K562 (cell line): ENCODE data around the gene MARK3. TPM values are rescaled to one million over a fixed set of nuclear protein-coding genes. Genes with fewer than 3 reads are reported as not detected.

Source experiments
- ATAC-seq: fragments of 200-7000 bp; cut with Tn5 transposase; 3 replicates; pipeline ENCODE4 v1.9.1; 2020; ENCODE audit warnings: moderate library complexity
- BruUV-seq: library from RNA; stranded (reverse); fragments of 400-500 nt; replicated peaks from 2 replicates; lab custom pipeline; 2021; lab: Mats Ljungman, UMichigan
- CTCF ChIA-PET: fragments of 300-600 bp; formaldehyde crosslinking; extraction: SDS; loops from one replicate; lab custom pipeline; 2021; ENCODE audit warnings: low intra/inter-chr PET ratio; lab: Yijun Ruan, JAX
- POLR2A ChIA-PET: fragments of 300-600, 350-650 bp; sonication (Branson Sonifier 250); formaldehyde crosslinking; extraction: SDS; loops from one replicate; lab custom pipeline; 2021; ENCODE audit warnings: antibody characterized with exemption, inconsistent platforms; lab: Yijun Ruan, JAX
- DNase-seq, 4 experiments: peaks; one replicate each; pipeline versions ENCODE4 v3.0.0 to v3.0.0-alpha.2; 2011 to 2018; ENCODE audit warnings: low spot score in 3 of 4, mixed read lengths in 3 of 4; ENCODE audit errors: extremely low read depth in 1 of 4
- FAIRE-seq: peaks from 2 replicates; lab custom pipeline; 2011; peaks lifted over from hg19 to GRCh38; lab: Jason Lieb, UNC
- H2AFZ ChIP-seq: 2 replicates; pipeline ENCODE4 v1.6.0; 2011; ENCODE audit warnings: low read depth, low read length, control low read depth, inconsistent platforms
- H3K27ac ChIP-seq: fragments of 200-600 bp; 3 replicates; pipeline ENCODE4 v1.8.0; 2011; ENCODE audit warnings: low read depth, mild to moderate bottlenecking, control low read depth, inconsistent platforms, low read length, moderate library complexity, mixed read lengths; ENCODE audit errors: extremely low read depth
- H3K27me3 ChIP-seq, 2 experiments: fragments of 300-600 bp in 1 of 2; 2 replicates in 1 of 2; 3 replicates in 1 of 2; pipeline versions ENCODE4 v1.6.0 to v1.8.0; 2011; ENCODE audit warnings: inconsistent platforms in 2 of 2, low read length in 2 of 2, mild to moderate bottlenecking in 1 of 2, mixed read lengths in 1 of 2, moderate library complexity in 1 of 2; ENCODE audit not compliant: control insufficient read depth in 2 of 2, insufficient read depth in 2 of 2
- H3K36me3 ChIP-seq: fragments of 300-600 bp; 3 replicates; pipeline ENCODE4 v1.8.0; 2011; ENCODE audit warnings: mild to moderate bottlenecking, low read length, inconsistent platforms; ENCODE audit not compliant: control insufficient read depth, insufficient read depth
- H3K4me1 ChIP-seq, 2 experiments: fragments of 200-600 bp in 1 of 2; replicated peaks in 1 of 2; 2 replicates in 1 of 2; 3 replicates in 1 of 2; pipeline versions ENCODE4 v1.5.1 to v1.8.0; 2011; ENCODE audit warnings: inconsistent platforms in 2 of 2, low read length in 2 of 2, mild to moderate bottlenecking in 1 of 2, mixed read lengths in 1 of 2, moderate library complexity in 1 of 2; ENCODE audit not compliant: control insufficient read depth in 2 of 2, insufficient read depth in 2 of 2
- H3K4me2 ChIP-seq: 2 replicates; pipeline ENCODE4 v1.6.1; 2011; ENCODE audit warnings: low read length, control low read depth, inconsistent platforms, mixed read lengths; ENCODE audit not compliant: insufficient read depth
- H3K4me3 ChIP-seq: fragments of 200-600 bp; sonication (generic), shearing (Covaris generic); 2 replicates; pipeline ENCODE4 v1.5.1; 2016; ENCODE audit warnings: control low read depth, inconsistent platforms
- H3K79me2 ChIP-seq: fragments of 200-600 bp; 3 replicates; pipeline ENCODE4 v1.8.0; 2011; ENCODE audit warnings: low read length, inconsistent platforms; ENCODE audit not compliant: control insufficient read depth, insufficient read depth
- H3K9ac ChIP-seq, 2 experiments: 2 replicates each; pipeline versions ENCODE4 v1.6.0 to v1.6.1; 2011; ENCODE audit warnings: low read depth in 2 of 2, low read length in 2 of 2, control low read depth in 1 of 2, inconsistent platforms in 1 of 2, mild to moderate bottlenecking in 1 of 2, mixed read lengths in 1 of 2; ENCODE audit not compliant: insufficient read depth in 1 of 2
- H3K9me1 ChIP-seq: one replicate; pipeline ENCODE4 v1.6.0; 2011; ENCODE audit warnings: inconsistent platforms, mild to moderate bottlenecking, low read length, moderate library complexity; ENCODE audit not compliant: control insufficient read depth, insufficient read depth
- H3K9me3 ChIP-seq: replicated peaks from 2 replicates; pipeline ENCODE4 v1.5.1; 2011; ENCODE audit warnings: low read depth, low read length, inconsistent platforms; ENCODE audit not compliant: control insufficient read depth, insufficient read depth
- H4K20me1 ChIP-seq: replicated peaks from 2 replicates; pipeline ENCODE4 v1.6.1; 2011; ENCODE audit warnings: low read length, inconsistent platforms, mixed read lengths; ENCODE audit not compliant: control insufficient read depth, insufficient read depth
- AFF1 ChIP-seq, 2 experiments: fragments of 450-650 bp; IDR thresholded peaks; 2 replicates each; pipeline ENCODE4 v1.6.1; 2018; ENCODE audit warnings: mild to moderate bottlenecking in 2 of 2, low read depth in 1 of 2; ENCODE audit not compliant: partially characterized antibody in 2 of 2
- CREBBP ChIP-seq: IDR thresholded peaks from one replicate; pipeline ENCODE4 v1.6.1; 2012; ENCODE audit warnings: low read depth, mild to moderate bottlenecking, control low read depth, inconsistent platforms, low read length
- DMBX1 ChIP-seq: fragments of 250-450 bp; sonication (Bioruptor Pico); IDR thresholded peaks from 2 replicates; pipeline ENCODE4 v1.8.0; 2022; ENCODE audit warnings: inconsistent platforms, mild to moderate bottlenecking, moderate library complexity, borderline replicate concordance
- HNRNPK ChIP-seq: fragments of 200-400 bp; formaldehyde crosslinking; IDR thresholded peaks from one replicate; pipeline ENCODE4 v1.6.1; 2018; ENCODE audit warnings: mild to moderate bottlenecking, low read depth, low read length; ENCODE audit not compliant: poor library complexity, severe bottlenecking
- KAT7 ChIP-seq: sonication (generic); formaldehyde crosslinking; IDR thresholded peaks from 2 replicates; pipeline ENCODE4 v1.8.0; 2022; ENCODE audit warnings: missing genetic modification reagents, mild to moderate bottlenecking, borderline replicate concordance
- MYNN ChIP-seq, 2 experiments: sonication (generic); formaldehyde crosslinking in 1 of 2; IDR thresholded peaks; 2 replicates each; pipeline versions ENCODE4 v1.5.0 to v1.6.1; 2016 to 2020; ENCODE audit warnings: antibody characterized with exemption in 1 of 2, missing genetic modification reagents in 1 of 2
- ZNF280B ChIP-seq: fragments of 250-450 bp; sonication (Bioruptor Pico); IDR thresholded peaks from 2 replicates; pipeline ENCODE4 v1.5.1; 2021; ENCODE audit warnings: mild to moderate bottlenecking
- WGBS: fragments of 100-300 bp; shearing (Covaris generic); methylation state at CpG from one replicate; pipeline ENCODE4 v1.1.6; 2016; ENCODE audit warnings: low coverage, mixed read lengths; ENCODE audit not compliant: insufficient coverage; ENCODE audit errors: missing lambda C conversion rate; 5-methylcytosine and 5-hydroxymethylcytosine counted together
- in situ Hi-C: fragments of 300-500 bp; cut with MboI; formaldehyde crosslinking; loops from 4 replicates; pipeline ENCODE4 v1.15.0; 2018; ENCODE audit warnings: inconsistent platforms, mixed read lengths
- intact Hi-C: fragments of 100-400 bp; cut with micrococcal nuclease; formaldehyde crosslinking; loops from 2 replicates; pipeline ENCODE4 v1.14.2; 2022
- polyA plus RNA-seq, 8 experiments: library from polyadenylated mRNA; depleted of rRNA in 4 of 8; stranded (reverse) in 5 of 8; unstranded in 3 of 8; fragments of >200 nt; fragmentation: Nextera tagmentation in 2 of 8; fragmentation: Illumina TruSeq in 1 of 8; extraction: Ambion mirVana in 2 of 8; extraction: Trizol in 1 of 8; gene quantifications; 2 replicates each; pipeline versions ENCODE4 v1.2.1 to v1.2.3, GENCODE V29; 2011 to 2014; ENCODE audit warnings: inconsistent platforms in 1 of 8, missing spikeins in 1 of 8
- total RNA-seq, 7 experiments: library from RNA; depleted of rRNA in 6 of 7; stranded (reverse); fragments of >200 nt in 6 of 7; fragmentation: Illumina TruSeq in 2 of 7; extraction: Trizol in 2 of 7; gene quantifications; 2 replicates each; pipeline versions ENCODE4 v1.2.1 to v1.2.3, GENCODE V29; 2011 to 2021; ENCODE audit warnings: low replicate concordance in 1 of 7
- TF ChIP-seq, protein P1 (sequence below): sonication (generic); formaldehyde crosslinking; IDR thresholded peaks from 2 replicates; pipeline ENCODE4 v1.8.0; 2022; ENCODE audit warnings: mild to moderate bottlenecking, low read depth, missing genetic modification reagents
- TF ChIP-seq, protein P2 (sequence below): fragments of 250-450 bp; sonication (Bioruptor Pico); IDR thresholded peaks from 2 replicates; pipeline ENCODE4 v1.9.0; 2021; ENCODE audit warnings: mild to moderate bottlenecking, inconsistent platforms
- TF ChIP-seq, protein P3 (sequence below): IDR thresholded peaks from 2 replicates; pipeline ENCODE4 v1.6.1; 2016; ENCODE audit warnings: missing genetic modification characterization, missing compliant biosample characterization

The MARK3 gene
- total and polyA plus RNA-seq, 9 of the 15 experiments (the other 6 are each of a cell fraction or from before 2014, with no cell fraction given), result 10.1 to 68.7 (median 56.3) TPM

DNA sequence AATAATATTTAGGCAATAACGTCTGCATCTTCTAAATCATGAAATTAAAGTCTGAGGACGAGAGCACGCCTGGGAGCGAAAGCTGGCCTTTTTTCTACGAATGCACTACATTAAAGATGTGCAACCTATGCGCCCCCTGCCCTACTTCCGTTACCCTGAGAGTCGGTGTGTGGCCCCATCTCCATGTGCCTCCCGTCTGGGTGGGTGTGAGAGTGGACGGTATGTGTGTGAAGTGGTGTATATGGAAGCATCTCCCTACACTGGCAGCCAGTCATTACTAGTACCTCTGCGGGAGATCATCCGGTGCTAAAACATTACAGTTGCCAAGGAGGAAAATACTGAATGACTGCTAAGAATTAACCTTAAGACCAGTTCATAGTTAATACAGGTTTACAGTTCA lies 118.1 kb downstream of the MARK3 start:
- ChIA-PET POLR2A (interaction anchor here (0.6 kb wide), 1 partner anchor 196 kb away, joined by 3 read pairs; no protein-coding TSS in a partner anchor), CTCF (no interaction called here)
- Histone ChIP-seq H4K20me1 (peaks cover 3% of the 10 kb centered on the region; the same call in 1 of the 2 replicates), H3K36me3 (peaks cover 77% of the 10 kb centered on the region), H3K27me3 (no peaks in the 10 kb centered on the region), H3K9me3 (no peaks in the 10 kb centered on the region), H3K4me3 (no peak overlapping the region), H3K79me2 (peaks cover 7% of the 10 kb centered on the region; the same call in 1 of the 3 replicates), H3K9ac (no peak overlapping the region), H2AFZ (no peak overlapping the region), H3K9me1 (no peaks in the 10 kb centered on the region), H3K4me1 (peaks cover 3 to 4% of the 10 kb centered on the region in 2 experiments; a peak in 4 of 5 replicates), H3K27ac (no peak overlapping the region), H3K4me2 (no peak overlapping the region)
- intact Hi-C loops, result loop anchor here (5.0 kb wide), 1 partner anchor 44 kb away; no protein-coding TSS in a partner anchor
- FAIRE-seq (no peak), DNase-seq (no peak), ATAC-seq (no peak)
- TSS peak; percentile 40 for BruUV-seq
- in situ Hi-C loops, result no loop called here
- WGBS, result 95% methylated on average over 10 of the region's 12 CpGs
- TF ChIP-seq, protein P1, sequence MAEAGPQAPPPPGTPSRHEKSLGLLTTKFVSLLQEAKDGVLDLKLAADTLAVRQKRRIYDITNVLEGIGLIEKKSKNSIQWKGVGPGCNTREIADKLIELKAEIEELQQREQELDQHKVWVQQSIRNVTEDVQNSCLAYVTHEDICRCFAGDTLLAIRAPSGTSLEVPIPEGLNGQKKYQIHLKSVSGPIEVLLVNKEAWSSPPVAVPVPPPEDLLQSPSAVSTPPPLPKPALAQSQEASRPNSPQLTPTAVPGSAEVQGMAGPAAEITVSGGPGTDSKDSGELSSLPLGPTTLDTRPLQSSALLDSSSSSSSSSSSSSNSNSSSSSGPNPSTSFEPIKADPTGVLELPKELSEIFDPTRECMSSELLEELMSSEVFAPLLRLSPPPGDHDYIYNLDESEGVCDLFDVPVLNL (CRISPR knock-in tag), result no peak
- TF ChIP-seq DMBX1 (CRISPR knock-in tag) (no peak), AFF1 (IDR thresholded peaks at IDR 0.05; ENCODE audit: low read depth in 1 of 2, partially characterized antibody in 2 of 2) (no peak), MYNN (IDR thresholded peaks at IDR 0.05) (no peak), MYNN (CRISPR knock-in tag; IDR thresholded peaks at IDR 0.05) (no peak), KAT7 (CRISPR knock-in tag) (no peak), CREBBP (no peak), HNRNPK (no peak), ZNF280B (CRISPR knock-in tag) (no peak)
- TF ChIP-seq, protein P2, sequence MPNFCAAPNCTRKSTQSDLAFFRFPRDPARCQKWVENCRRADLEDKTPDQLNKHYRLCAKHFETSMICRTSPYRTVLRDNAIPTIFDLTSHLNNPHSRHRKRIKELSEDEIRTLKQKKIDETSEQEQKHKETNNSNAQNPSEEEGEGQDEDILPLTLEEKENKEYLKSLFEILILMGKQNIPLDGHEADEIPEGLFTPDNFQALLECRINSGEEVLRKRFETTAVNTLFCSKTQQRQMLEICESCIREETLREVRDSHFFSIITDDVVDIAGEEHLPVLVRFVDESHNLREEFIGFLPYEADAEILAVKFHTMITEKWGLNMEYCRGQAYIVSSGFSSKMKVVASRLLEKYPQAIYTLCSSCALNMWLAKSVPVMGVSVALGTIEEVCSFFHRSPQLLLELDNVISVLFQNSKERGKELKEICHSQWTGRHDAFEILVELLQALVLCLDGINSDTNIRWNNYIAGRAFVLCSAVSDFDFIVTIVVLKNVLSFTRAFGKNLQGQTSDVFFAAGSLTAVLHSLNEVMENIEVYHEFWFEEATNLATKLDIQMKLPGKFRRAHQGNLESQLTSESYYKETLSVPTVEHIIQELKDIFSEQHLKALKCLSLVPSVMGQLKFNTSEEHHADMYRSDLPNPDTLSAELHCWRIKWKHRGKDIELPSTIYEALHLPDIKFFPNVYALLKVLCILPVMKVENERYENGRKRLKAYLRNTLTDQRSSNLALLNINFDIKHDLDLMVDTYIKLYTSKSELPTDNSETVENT (CRISPR knock-in tag), result no peak
- TF ChIP-seq, protein P3, sequence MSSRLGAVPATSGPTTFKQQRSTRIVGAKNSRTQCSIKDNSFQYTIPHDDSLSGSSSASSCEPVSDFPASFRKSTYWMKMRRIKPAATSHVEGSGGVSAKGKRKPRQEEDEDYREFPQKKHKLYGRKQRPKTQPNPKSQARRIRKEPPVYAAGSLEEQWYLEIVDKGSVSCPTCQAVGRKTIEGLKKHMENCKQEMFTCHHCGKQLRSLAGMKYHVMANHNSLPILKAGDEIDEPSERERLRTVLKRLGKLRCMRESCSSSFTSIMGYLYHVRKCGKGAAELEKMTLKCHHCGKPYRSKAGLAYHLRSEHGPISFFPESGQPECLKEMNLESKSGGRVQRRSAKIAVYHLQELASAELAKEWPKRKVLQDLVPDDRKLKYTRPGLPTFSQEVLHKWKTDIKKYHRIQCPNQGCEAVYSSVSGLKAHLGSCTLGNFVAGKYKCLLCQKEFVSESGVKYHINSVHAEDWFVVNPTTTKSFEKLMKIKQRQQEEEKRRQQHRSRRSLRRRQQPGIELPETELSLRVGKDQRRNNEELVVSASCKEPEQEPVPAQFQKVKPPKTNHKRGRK, result no peak
